HG02678 (cell line): ENCODE data around the gene SETD9.

ENCODE experiments used
- ATAC-seq: cut with Tn5 transposase; IDR thresholded peaks from one replicate; pipeline ENCODE4 v1.9.1; 2021; ENCODE audit warnings: mild to moderate bottlenecking, moderate library complexity; ENCODE audit not compliant: unreplicated experiment

Gene SETD9, protein sequence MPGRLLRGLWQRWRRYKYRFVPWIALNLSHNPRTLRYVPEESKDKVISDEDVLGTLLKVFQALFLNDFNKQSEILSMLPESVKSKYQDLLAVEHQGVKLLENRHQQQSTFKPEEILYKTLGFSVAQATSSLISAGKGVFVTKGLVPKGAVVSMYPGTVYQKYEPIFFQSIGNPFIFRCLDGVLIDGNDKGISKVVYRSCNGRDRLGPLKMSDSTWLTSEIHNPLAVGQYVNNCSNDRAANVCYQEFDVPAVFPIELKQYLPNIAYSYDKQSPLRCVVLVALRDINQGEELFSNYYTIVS

DNA sequence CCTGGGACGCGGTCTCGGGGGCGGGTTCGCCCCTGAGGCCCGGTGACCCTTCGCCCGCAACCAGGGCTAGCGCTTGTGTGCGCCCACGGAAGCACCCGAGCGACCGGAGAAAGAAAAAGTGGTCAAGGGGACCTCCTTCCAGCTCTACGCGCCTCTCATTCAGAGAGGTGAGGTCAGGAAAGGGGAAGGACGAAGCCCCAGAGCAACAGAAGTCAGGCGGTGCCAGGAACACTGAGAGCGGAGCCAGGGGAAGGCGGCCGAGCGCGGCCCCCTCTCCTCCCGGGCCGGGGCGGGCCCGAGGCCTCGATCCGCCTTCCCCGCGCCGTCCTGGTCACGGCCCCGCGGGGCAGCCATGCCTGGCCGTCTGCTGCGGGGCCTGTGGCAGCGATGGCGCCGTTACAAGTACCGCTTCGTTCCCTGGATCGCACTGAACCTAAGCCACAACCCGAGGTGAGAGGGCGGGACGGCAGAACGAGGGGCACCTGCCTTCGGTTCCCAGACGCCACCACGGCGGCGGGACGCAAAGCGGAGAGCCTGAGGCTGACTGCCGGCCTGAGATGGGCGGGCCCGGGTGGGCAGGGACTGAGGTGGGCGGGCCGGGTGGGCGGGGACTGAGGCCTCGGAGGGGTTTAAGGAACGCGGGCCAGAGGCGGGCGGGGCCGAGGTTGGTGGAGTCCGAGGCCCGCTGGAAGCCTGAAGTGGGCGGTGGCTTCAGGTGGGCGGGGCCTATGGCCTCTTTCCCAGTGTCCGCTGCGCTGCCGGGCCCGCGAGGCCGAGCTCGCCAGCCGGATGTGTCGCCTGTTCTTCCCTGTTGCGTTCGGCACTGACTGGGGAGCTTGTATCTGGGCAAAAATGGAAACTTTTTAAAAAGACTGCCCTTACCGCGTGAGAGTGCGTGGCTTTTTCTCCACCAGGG, at the start of gene SETD9:
SETD9 (plus strand) TSS at position 303 of the 916 bp plus-strand sequence; CDS start at position 353, 50 bp downstream.
- peak; percentile 85 for ATAC-seq

DNA sequence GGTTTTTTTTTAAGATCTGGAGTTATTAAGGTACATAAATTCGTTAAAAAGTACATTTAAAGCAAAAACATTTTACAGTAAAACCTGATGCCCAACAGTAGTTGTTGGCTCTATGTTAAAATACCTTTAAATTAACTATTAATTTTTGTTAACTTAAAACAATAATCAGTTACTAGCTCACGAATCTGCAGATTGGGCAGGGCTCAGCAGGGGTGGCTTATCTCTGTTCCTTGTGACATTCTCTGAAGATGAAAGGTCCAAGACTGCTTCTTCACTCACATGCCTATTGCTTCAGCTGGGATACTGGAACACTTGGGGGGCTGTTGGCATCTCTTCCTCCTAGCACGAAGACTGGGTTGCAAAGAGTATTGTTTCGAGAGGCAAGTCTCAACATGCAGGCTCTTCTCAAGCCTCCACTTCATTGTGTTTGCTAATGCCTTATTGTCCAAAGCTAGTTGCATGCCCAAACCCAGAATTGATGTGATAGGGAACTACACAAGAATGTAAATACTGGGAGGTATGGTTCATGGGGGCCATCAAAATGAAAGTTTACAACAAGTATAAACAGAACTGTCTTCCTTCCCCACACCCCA, 47.4 kb upstream of the SETD9 start:
- ATAC-seq, result no peak

DNA sequence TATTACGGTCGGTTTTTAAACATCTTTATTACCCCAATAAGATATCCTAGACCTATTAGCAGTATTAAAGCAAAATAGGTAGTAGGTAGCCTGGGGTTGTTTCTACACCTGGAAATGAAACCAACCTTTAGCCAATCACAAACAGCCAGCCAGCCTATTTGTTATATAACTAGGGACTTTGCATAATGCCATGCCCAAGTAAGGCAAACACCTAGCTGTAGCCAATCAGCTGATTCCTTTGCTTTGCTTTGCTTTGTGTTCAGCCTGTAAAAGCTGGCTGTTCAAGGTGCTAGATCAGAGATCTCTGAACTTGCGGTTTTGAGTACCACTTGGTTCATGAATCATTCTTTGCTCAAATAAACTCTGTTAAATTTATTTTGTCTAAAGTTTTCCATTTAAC, 46.5 kb upstream of the SETD9 start:
- ATAC-seq, result no peak

DNA sequence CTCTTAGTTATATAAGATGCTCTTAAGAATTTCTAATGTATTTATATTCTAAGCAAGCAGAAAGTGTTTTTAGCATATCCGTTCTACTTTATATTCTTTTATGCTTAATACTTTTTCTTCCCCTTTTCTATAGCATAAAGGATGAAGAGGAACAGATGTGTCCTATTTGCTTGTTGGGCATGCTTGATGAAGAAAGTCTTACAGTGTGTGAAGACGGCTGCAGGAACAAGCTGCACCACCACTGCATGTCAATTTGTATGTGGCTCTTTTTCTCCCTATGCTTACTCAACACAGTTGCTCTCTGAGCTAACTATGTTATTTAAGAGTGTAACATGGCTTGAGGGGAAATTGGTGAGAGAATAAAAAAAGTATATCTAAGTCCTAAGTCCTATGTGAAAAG, 37.6 kb upstream of the SETD9 start:
- no peak for ATAC-seq

DNA sequence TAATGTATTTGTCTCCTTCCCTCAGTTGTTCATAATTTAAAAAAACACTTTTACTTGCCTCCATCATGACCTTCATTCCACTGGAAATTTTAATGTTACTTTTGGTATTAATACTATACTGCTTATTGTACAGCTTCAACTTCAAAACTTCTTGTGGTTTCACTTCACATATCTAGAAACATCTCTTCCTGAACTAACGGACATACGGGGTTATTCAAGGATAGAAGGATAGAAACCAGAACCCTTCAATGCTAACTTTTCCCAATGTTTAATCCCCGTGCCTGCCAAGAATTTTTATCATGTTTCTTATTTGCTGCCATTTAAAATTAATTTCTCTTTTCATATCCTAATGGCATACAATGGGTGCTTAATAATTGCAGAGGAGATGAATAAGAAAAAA, 36.3 kb upstream of the SETD9 start:
- ATAC-seq, result no peak

DNA sequence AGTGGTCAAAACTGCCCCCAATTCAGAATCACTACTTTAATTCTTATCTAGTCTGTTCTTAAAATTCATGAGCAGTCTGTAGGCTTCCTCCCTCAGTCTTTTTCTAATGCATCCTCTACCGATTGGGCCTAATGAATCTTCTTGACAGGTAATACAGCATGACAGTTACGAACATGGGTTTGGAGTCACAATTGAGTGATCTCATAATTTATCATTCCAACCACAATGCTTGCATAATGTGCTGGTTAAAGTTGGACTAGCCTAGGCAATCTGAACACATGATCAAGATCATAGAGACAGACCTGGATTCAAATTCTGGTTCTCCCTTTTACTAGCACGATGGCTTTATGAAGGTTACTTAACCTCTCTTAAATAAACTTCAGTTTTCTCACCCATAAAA, 33.1 kb upstream of the SETD9 start:
- no peak for ATAC-seq

DNA sequence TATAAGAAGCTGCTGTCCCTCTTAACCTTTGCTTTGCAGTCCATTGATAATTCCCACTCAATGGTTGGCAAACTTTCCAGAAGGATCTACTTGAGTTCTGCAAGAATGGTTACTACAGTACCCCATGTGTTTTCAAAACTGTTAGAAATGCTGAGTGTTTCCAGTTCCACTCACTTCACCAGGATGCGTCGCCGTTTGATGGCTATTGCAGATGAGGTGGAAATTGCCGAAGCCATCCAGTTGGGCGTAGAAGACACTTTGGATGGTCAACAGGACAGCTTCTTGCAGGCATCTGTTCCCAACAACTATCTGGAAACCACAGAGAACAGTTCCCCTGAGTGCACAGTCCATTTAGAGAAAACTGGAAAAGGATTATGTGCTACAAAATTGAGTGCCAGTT, 27.8 kb upstream of the SETD9 start:
- ATAC-seq, result no peak

DNA sequence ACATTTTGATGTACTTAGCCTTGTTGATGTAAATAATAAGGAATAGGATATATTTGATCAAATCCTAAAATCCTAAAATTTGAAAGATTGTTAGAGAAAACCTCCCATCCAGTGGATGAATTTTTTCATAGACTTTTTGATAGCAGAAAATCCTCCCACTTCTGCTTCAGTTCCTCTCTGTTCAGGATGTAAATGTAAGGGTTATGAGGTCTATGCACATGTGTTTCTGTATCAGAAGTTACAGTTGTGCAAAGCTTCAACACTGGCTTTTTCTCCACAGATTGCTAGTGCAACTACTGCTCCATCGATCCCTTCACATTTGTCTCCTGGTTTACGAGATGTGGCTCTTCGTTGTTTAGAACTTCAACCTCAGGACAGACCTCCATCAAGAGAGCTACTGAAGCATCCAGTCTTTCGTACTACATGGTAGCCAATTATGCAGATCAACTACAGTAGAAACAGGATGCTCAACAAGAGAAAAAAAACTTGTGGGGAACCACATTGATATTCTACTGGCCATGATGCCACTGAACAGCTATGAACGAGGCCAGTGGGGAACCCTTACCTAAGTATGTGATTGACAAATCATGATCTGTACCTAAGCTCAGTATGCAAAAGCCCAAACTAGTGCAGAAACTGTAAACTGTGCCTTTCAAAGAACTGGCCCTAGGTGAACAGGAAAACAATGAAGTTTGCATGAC, 16.0 kb upstream of the SETD9 start:
- no peak for ATAC-seq

DNA sequence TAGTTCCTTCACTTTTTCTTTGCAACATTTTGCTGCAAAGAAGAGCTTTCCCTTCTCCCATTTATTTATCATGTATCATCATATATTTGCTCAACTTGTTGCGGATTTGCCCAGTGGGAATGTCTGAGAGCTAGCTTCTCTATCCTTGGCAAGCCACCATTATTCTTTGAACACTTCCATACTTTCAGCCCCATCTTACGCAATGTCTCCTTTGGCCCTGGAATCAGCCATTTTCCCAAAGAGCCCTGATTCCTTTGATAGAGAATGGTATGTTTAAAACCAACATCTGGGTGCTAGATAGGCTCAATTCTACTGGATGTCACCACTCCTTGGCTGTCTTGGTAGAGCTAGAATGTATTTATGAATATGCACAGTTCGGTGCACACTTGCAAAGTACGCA, 12.6 kb upstream of the SETD9 start:
- ATAC-seq, result no peak

DNA sequence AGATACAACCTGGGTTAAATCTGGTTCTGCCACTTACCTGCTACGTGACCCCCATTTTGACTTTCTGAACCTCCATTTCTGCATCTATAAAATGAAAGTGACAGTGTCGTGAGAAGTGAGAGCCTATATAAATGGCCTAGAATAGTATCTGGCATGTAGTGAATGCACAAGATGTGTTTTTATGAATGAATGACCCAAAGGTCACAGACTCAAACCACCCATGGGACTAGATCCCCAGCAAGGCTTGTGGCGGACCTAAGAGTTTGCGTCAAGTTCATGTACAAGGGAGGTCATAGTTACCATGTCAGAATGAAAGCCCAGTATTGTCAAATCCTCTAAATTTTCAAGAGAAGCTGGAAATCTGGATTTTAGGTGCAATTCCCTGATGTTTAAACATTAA, 11.2 kb upstream of the SETD9 start:
- no peak for ATAC-seq

DNA sequence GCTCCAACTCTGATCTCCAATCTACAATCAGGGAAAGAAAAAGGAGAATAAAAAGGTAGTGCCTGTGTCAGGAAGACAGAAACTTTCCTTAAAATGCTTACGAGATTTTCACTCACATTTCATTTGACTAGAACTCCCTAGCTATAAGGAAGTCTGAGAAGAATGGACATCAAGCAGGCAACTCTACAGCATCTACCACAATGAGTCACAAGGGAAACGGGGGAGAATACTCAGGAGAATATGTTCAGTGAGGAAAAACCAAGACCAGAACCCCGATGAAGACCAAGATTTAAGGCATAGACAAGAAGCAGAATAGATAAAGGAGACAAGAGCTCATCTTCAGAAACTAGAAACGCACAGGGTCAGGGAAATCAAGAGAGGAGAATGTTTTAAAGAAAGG, 9.0 kb upstream of the SETD9 start:
- no peak for ATAC-seq

DNA sequence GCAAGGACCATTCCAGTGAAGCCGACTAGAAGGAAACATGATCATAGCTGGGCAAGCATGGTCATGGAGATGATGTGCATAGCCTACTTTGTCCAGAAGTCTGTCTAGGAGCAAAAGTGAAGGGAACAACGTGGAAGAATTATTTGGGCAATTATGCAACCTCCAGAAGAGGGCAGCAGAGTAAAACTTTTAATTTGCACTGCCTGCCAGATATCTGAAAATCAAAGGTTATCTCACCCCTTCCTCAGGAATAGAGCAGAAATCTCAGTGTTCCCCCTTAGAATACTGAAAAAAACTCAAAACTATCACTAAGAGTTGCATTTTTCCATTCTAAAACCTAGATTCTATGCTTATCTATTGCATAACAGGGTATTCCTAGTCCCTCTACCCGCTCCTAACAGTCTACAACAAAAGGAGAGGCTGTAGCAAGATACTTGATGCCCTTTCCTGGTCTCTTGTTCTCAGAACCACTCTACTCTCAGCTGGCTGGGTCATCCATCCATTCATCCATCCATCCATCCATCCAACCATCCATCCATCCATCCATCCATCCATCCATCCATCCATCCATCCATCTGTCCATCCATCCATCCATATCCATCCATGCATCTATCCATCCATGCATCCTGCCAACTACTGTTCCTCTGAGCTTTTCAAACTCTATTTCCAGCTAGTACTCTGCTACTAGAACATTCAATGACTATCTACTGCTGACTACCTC, 8.4 kb upstream of the SETD9 start:
- ATAC-seq, result no peak

DNA sequence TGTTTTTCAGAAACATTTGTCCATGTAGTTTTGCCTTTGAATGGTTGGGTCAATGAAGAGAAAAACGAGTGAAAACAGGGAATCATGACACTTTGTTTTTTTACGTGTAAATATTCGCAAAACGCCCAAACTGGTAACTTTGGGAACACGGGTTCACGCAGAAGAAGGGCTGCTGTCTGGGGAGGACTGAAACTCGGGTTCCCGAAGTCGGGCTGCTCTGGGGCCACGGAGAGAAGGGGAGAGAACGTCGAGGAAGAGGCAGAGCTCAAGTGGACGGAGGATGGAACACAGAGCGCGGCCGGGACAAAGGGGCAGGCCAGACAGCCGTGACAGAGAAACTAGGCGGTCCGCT, 478 bp upstream of the SETD9 start:
- ATAC-seq, result peak; percentile 36

DNA sequence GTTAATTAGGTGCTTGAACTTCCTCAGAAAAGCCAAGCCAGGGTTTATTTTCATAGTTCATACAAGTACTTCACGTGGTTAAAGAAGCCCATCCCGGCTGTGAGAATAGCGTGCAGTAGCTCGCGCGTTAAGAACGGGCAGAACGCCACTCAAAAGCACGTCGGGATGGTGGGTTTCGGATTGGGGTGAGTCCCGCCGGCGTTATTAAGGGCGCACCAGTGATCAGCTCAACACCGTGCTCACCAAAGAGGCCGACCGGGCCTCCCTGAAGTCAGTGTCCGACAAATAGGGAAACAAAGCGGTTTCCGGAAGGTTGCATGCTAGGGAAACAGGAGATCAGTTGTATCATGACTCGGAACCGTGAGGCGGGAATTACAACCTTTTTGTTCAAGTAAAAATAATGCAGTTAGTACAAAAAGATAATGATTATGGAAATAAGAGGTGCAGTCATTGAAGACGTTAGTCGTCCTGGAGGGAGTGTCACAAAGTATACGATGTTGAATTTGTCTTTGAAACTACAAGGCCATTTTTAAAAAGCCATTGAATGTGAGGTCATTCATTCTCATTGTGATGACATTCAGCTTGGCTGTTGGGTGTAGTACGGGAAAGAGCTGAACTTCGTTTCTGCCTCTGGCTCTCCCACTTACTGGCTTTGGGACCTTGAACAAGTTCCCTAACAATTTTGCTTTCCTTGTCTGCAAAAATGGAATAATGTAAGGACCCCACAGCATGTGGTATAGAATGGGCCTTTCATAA, 992 bp downstream of the SETD9 start:
- peak; percentile 22 for ATAC-seq

DNA sequence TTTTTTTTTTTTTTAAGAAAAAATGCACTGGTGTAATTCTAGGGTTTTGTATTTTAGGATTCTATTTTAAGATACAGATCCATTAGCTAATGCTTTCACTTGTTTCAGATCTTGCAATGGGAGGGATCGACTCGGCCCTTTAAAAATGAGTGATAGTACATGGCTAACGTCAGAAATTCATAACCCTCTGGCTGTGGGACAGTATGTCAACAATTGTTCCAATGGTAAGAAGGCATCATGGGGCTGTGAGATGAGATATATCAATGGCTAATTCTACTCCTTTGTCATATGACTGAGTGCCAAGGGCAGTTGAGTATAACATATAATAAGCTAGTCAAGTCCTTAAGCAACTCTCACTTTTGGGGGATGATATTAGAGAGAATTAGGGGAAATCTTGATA, 4.4 kb downstream of the SETD9 start:
- ATAC-seq, result no peak

DNA sequence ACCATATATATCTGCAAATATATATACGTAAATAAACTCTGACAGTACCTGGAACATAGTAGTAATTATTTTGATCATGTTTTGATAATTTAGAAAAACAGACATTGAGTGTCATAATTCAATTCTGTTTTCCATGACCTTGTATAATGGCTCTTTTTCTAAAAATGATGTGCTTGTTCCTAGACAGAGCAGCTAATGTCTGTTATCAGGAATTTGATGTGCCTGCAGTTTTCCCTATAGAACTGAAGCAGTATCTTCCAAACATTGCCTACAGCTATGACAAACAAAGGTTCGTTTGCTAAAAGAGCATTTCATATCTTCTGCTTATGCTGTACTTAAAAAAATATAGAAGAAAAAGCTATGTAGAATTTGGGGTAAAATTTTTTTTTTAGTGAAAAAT, 5.3 kb downstream of the SETD9 start:
- ATAC-seq, result no peak

DNA sequence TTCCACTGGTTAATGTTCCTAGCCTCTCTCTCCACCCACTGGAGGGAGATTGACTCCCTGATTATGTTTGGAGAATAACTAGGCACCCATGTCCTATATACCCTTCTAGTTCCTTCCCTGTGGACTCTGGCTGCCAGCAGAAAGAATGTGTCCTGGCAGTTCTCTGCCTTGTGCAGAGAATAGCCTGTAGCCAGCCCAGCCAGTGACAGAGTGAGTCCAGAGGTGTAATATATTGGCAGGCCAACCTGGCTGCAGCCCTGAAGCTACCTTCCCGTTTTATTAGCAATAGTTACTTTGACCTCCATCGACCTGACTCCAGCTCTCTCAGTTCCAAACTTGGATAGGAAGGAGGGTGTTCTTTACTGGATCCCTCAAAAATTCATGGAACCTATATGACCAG, 8.1 kb downstream of the SETD9 start:
- no peak for ATAC-seq

DNA sequence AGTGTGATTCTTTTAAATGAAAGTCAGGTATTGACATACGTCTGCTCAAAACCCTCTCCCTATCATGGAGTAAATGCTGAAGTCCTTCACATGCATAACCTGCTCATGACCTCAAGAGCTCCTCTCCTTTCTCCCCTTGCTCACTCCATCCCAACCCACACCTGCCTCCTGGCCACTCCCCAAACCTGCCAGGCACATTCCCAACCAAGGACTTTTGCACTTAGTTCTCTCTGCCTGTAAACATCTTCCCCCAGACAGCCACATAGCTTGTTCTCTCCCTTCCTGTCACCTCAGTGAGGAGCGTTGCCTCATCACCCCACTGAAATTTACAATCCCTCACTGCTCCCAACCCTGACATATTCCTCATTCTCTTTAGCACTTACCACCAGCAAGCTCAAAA, 8.7 kb downstream of the SETD9 start:
- no peak for ATAC-seq

DNA sequence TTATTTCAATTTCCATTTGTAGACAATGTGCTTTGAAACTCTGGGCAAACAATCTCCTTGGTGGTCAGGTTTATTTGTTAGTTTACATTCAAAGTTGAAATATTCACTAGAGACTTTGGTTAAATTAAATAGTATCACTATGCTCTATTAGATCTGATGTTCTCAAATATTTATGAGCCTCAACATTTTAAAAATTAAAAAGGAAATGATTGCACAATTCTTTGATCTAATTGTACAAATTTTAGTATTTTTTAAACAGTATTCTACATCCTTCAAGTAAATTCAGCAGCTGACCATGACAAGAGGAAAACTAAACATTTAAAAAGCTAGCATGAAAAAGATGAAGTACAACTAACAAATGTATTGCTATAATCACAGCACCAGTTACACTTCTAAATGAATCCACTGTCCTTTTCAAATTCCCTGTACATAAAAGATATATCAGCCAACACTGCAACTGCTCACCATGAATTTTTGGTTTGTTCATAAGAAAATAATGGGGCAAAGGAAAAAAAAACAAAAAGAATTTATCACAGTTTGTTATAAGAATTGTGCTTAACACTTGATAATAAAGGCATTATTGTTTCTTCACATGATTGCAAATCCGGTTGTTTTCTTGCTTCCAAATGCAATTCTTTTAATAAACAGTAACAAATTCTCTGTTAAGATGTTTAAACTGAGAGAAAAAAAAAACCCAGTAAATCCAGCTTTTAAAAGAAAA, 10.7 kb downstream of the SETD9 start:
- no peak for ATAC-seq
